ENCODE results near the gene LDLRAD4.

The LDLRAD4 gene

DNA sequence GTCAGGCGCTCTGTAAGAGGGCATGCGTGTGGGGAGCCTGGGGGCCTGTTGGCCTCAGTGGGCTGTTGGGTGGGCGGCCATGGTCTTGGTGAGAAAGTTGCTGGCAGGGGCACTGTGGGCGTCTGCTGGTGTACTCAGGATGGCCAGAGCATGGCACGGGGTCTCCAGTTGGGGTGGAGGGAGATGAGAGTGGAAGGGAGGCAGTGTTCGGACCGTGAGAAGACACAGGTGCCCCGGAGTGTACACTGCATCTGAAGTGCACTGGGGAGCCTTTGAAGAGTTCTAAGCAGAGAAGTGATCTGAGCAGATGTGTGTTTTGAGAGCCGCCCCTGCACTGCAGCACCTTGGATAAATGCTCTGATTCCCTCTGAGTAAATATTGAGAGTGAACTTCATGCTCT, 150.8 kb downstream of the LDLRAD4 start:
- Histone ChIP-seq H3K9ac (ENCODE audit: low read length) (no peak overlapping the region), H3K4me1 (ENCODE audit: control insufficient read depth, insufficient read depth, low read length) (peaks cover 7% of the 10 kb centered on the region; the same call in 1 of the 2 replicates), H3K27ac (ENCODE audit: low read depth, low read length) (no peak overlapping the region), H3K9me3 (ENCODE audit: control insufficient read depth, insufficient read depth, low read depth, low read length) (no peaks in the 10 kb centered on the region), H3K36me3 (ENCODE audit: control insufficient read depth, insufficient read depth, low read length) (no peaks in the 10 kb centered on the region), H3K27me3 (ENCODE audit: control insufficient read depth, insufficient read depth, low read length) (no peaks in the 10 kb centered on the region), H3K4me3 (ENCODE audit: low read depth, low read length) (no peak overlapping the region)

DNA sequence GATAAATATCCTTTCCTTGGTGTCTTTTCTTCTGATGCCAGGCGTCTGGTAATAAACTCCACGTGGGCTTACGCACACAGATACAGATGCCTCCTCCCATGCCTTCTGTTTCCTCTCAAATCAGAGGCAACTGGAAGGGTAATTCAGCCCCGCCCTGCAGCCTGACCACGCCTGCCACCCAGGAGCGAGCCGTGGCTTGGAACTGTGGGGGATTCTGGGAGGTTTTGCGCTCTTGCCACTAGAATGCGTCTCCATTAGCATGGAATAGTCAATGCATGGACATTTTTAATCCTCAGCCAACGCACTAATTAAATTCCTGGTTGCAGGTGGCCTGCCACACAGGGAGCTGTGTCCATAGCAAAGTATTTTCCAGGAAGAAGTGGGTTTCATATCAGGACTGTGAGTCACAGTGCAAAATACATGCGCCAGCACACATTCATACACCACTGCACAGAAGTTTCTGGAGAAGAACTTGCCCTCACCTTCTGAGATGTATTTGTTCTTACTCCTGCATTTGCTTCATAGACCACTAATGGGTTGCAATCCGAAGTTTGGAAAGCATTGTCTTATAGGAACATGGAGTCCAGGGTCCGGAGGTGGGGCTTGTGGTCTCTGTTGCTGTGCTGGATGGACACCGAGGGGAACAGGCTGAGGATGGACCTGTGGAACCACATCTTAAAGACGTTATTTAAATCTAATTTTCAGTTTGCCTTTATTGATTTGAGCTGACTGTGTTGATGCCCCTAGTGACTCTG, 151.4 kb downstream of the LDLRAD4 start:
- H3K36me3 ChIP-seq (ENCODE audit: control insufficient read depth, insufficient read depth, low read length): no peaks in the 10 kb centered on the region
- peaks cover 7% of the 10 kb centered on the region; the same call in 1 of the 2 replicates for H3K4me1 ChIP-seq (ENCODE audit: control insufficient read depth, insufficient read depth, low read length)
- H3K9ac ChIP-seq (ENCODE audit: low read length): no peak overlapping the region
- H3K4me3 ChIP-seq (ENCODE audit: low read depth, low read length): no peak overlapping the region
- no peaks in the 10 kb centered on the region for H3K9me3 ChIP-seq (ENCODE audit: control insufficient read depth, insufficient read depth, low read depth, low read length)
- no peaks in the 10 kb centered on the region for H3K27me3 ChIP-seq (ENCODE audit: control insufficient read depth, insufficient read depth, low read length)
- H3K27ac ChIP-seq (ENCODE audit: low read depth, low read length): no peak overlapping the region

DNA sequence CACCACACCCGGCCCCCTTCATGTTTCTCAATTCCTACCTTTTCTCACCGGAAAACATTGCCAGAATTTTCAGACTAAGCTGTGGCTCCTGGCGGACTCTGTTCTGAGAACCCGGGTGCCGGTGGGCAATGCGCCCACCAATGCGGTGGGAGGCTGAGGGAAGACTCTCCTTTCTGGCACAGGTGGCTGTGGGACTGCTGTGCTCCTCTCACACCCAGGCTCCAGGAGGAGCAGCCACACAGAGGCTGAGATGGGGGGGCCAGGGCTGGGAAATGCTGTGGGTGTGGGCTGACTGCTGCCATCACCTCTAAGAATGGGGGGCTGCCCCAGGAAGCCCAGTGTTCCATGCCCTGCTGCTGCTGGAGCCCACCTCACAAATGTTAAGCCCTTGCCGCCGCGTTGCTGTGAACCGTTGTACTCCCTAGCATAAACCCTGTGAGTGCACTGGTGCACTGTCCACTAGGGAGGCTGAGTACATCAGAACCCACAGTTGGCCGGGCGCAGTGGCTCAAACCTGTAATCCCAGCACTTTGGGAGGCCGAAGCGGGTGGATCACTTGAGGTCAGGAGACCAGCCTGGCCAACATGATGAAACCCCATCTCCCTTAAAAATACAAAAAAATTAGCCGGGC, 152.6 kb downstream of the LDLRAD4 start:
- no peaks in the 10 kb centered on the region for H3K36me3 ChIP-seq (ENCODE audit: control insufficient read depth, insufficient read depth, low read length)
- no peaks in the 10 kb centered on the region for H3K9me3 ChIP-seq (ENCODE audit: control insufficient read depth, insufficient read depth, low read depth, low read length)
- H3K4me3 ChIP-seq (ENCODE audit: low read depth, low read length): no peak overlapping the region
- peaks cover 13% of the 10 kb centered on the region; the same call in 1 of the 2 replicates for H3K4me1 ChIP-seq (ENCODE audit: control insufficient read depth, insufficient read depth, low read length)
- H3K9ac ChIP-seq (ENCODE audit: low read length): no peak overlapping the region
- H3K27me3 ChIP-seq (ENCODE audit: control insufficient read depth, insufficient read depth, low read length): no peaks in the 10 kb centered on the region
- H3K27ac ChIP-seq (ENCODE audit: low read depth, low read length): no peak overlapping the region

- peaks cover 13% of the 10 kb centered on the region; the same call in 1 of the 2 replicates for H3K4me1 ChIP-seq (ENCODE audit: control insufficient read depth, insufficient read depth, low read length)
- H3K27me3 ChIP-seq (ENCODE audit: control insufficient read depth, insufficient read depth, low read length): no peaks in the 10 kb centered on the region
- no peak overlapping the region for H3K27ac ChIP-seq (ENCODE audit: low read depth, low read length)
- no peak overlapping the region for H3K9ac ChIP-seq (ENCODE audit: low read length)
- H3K36me3 ChIP-seq (ENCODE audit: control insufficient read depth, insufficient read depth, low read length): no peaks in the 10 kb centered on the region
- no peak overlapping the region for H3K4me3 ChIP-seq (ENCODE audit: low read depth, low read length)
- no peaks in the 10 kb centered on the region for H3K9me3 ChIP-seq (ENCODE audit: control insufficient read depth, insufficient read depth, low read depth, low read length)
Measured at GRCh38 chr18:13371689-13372418, 153.3 kb downstream of the LDLRAD4 start.

DNA sequence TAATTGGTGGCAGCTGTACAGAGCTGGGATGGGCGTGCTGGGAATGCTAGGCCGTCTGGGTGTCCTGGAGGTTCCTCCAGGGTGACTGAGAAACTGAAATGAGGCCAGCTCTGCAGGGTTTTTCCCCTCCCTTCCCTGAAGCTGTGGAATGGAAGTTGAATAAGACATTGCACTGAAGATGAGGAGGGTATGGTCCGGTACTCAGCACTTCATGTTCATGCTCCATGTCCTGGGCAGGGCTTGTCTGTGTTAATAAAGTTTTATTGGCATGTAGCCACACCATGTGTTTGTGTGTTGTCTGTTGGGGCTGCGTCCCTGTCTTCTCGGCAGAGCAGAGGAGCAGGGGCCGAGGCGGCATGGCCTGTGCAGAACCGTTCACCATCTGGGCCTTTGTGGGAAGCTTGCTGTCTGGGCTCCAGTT, 154.0 kb downstream of the LDLRAD4 start:
- Histone ChIP-seq H3K4me1 (ENCODE audit: control insufficient read depth, insufficient read depth, low read length) (peaks cover 13% of the 10 kb centered on the region; the same call in 1 of the 2 replicates), H3K27me3 (ENCODE audit: control insufficient read depth, insufficient read depth, low read length) (no peaks in the 10 kb centered on the region), H3K9me3 (ENCODE audit: control insufficient read depth, insufficient read depth, low read depth, low read length) (no peaks in the 10 kb centered on the region), H3K36me3 (ENCODE audit: control insufficient read depth, insufficient read depth, low read length) (no peaks in the 10 kb centered on the region), H3K4me3 (ENCODE audit: low read depth, low read length) (no peak overlapping the region), H3K9ac (ENCODE audit: low read length) (no peak overlapping the region), H3K27ac (ENCODE audit: low read depth, low read length) (no peak overlapping the region)

DNA sequence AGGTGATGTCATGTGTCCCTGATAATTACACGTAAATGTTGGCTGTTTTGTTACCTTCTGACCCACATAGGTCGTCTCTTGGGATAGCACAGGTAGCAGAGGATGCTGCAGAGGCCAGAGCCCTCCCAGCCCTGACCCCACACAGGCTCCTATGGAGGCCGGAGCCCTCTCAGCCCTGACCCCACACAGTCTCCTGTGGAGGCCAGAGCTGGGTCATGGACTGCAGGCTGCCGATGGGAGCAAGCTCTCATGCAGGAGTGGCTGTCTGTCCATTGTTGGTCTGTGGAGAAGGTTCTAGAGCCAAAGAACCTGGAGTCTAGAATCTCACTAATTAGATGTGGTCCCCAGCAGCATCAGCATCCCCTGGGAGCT, 155.5 kb downstream of the LDLRAD4 start:
- H3K9ac ChIP-seq (ENCODE audit: low read length): no peak overlapping the region
- no peak overlapping the region for H3K27ac ChIP-seq (ENCODE audit: low read depth, low read length)
- H3K9me3 ChIP-seq (ENCODE audit: control insufficient read depth, insufficient read depth, low read depth, low read length): no peaks in the 10 kb centered on the region
- H3K4me1 ChIP-seq (ENCODE audit: control insufficient read depth, insufficient read depth, low read length): peaks cover 13% of the 10 kb centered on the region; the same call in 1 of the 2 replicates
- H3K27me3 ChIP-seq (ENCODE audit: control insufficient read depth, insufficient read depth, low read length): no peaks in the 10 kb centered on the region
- H3K36me3 ChIP-seq (ENCODE audit: control insufficient read depth, insufficient read depth, low read length): no peaks in the 10 kb centered on the region
- H3K4me3 ChIP-seq (ENCODE audit: low read depth, low read length): no peak overlapping the region

GRCh38 chr18:13374468-13375301, 156.1 kb downstream of the LDLRAD4 start:
- Histone ChIP-seq H3K36me3 (ENCODE audit: control insufficient read depth, insufficient read depth, low read length) (no peaks in the 10 kb centered on the region), H3K9me3 (ENCODE audit: control insufficient read depth, insufficient read depth, low read depth, low read length) (no peaks in the 10 kb centered on the region), H3K27me3 (ENCODE audit: control insufficient read depth, insufficient read depth, low read length) (no peaks in the 10 kb centered on the region), H3K4me1 (ENCODE audit: control insufficient read depth, insufficient read depth, low read length) (peaks cover 13% of the 10 kb centered on the region; the same call in 1 of the 2 replicates), H3K27ac (ENCODE audit: low read depth, low read length) (no peak overlapping the region), H3K9ac (ENCODE audit: low read length) (no peak overlapping the region), H3K4me3 (ENCODE audit: low read depth, low read length) (no peak overlapping the region)

DNA sequence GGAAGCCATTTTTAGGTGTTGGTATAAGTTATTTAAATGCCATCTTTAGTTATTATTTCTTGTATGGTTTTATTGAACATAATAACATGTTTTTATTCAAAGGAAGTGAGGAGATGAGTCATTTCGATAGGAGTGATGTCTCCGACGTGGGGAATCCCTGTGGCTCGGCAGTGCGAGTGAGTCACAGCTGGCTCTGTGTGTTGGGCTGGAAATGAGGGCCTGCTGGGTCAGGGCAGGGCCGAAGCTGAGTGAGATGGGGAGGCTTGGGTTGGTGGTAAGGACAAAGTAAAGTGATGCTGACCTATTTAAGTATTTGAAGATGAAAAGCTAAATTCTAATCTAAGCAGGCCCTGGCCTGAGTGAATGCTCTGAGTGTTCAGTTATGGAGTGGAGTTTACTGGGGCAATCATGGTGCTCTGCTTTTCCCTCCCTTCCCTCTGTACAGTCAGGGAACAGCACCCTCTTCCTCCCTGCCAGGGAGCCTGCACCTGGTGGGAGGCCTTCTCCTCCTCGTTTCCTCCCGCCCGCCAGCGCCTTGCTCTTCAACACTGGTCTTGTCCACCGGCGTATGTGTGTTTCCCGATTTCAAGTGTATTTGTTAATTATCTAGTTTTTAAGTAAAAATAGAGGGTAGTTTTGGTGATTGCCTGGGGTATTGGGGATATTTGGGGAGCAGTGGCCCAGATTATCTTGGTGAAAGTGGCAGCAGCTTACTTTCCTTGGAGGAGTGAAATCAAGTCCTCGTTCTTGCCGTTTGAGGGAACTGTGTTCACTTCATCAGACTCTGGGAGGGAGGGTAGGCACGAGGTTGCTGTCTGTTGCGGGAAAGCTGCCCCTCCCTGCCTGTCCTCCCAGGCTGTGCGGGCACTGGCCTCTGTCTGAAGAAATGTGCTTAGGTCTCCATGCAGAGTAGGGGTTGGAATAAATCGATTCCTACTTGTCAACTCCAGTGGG, 157.0 kb downstream of the LDLRAD4 start:
- Histone ChIP-seq H3K27me3 (ENCODE audit: control insufficient read depth, insufficient read depth, low read length) (no peaks in the 10 kb centered on the region), H3K36me3 (ENCODE audit: control insufficient read depth, insufficient read depth, low read length) (no peaks in the 10 kb centered on the region), H3K27ac (ENCODE audit: low read depth, low read length) (no peak overlapping the region), H3K4me1 (ENCODE audit: control insufficient read depth, insufficient read depth, low read length) (peaks cover 13% of the 10 kb centered on the region; the same call in 1 of the 2 replicates), H3K4me3 (ENCODE audit: low read depth, low read length) (no peak overlapping the region), H3K9me3 (ENCODE audit: control insufficient read depth, insufficient read depth, low read depth, low read length) (no peaks in the 10 kb centered on the region), H3K9ac (ENCODE audit: low read length) (no peak overlapping the region)

DNA sequence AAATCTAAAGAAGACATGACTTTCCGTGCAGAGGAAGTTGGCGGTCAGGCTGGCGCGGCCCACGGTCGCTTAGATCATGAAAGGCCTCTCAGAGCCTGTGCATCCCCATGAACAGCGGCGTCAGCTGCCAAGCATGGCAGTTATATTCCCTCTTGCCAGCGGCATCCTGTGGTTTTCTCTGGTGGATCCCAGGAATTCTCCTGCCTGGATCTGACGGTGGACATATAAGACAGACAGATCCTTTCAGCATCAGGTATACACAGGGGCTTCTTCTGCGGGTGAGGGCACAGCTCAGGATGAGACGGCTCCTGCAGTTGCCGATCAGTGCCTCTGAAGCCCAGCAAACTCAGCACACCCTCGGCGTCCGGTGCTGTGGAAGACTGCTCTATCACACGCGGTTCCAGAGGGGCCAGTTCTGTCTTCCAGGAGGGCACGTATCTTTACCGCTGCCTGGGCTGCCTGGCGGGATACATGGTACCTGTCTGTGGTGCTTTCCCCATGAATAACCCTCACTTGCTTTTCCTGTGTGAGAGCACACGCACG, 157.8 kb downstream of the LDLRAD4 start:
- no peaks in the 10 kb centered on the region for H3K9me3 ChIP-seq (ENCODE audit: control insufficient read depth, insufficient read depth, low read depth, low read length)
- no peaks in the 10 kb centered on the region for H3K27me3 ChIP-seq (ENCODE audit: control insufficient read depth, insufficient read depth, low read length)
- no peak overlapping the region for H3K4me3 ChIP-seq (ENCODE audit: low read depth, low read length)
- no peak overlapping the region for H3K27ac ChIP-seq (ENCODE audit: low read depth, low read length)
- H3K36me3 ChIP-seq (ENCODE audit: control insufficient read depth, insufficient read depth, low read length): no peaks in the 10 kb centered on the region
- H3K9ac ChIP-seq (ENCODE audit: low read length): no peak overlapping the region
- peaks cover 13% of the 10 kb centered on the region; the same call in 1 of the 2 replicates for H3K4me1 ChIP-seq (ENCODE audit: control insufficient read depth, insufficient read depth, low read length)

All from HUES6 (cell line).